Keratinocyte (primary cell): ENCODE results near the gene ANP32D. TPM values are rescaled to one million over a fixed set of nuclear protein-coding genes. Genes with fewer than 3 reads are reported as not detected.
"Not testable (repeated sequence)": the region's sequence is repeated elsewhere in the genome, so short reads cannot be mapped to it uniquely, and the experiment has no call there.

Experiments
- DNase-seq: peaks from one replicate; pipeline ENCODE4 v3.0.0-alpha.2; 2011; ENCODE audit warnings: low read depth, missing footprints, low spot score
- FAIRE-seq: peaks from 2 replicates; lab custom pipeline; 2011; peaks lifted over from hg19 to GRCh38; lab: Jason Lieb, UNC
- H2AFZ ChIP-seq: 2 replicates; pipeline ENCODE4 v1.6.0; 2012; ENCODE audit warnings: low read length, control low read depth, inconsistent platforms; ENCODE audit not compliant: control insufficient read depth
- H3K27ac ChIP-seq: 2 replicates; pipeline ENCODE4 v1.5.1; 2011; ENCODE audit warnings: low read length; ENCODE audit not compliant: control insufficient read depth, insufficient read depth
- H3K27me3 ChIP-seq: 3 replicates; pipeline ENCODE4 v1.6.0; 2011; ENCODE audit warnings: low read length; ENCODE audit not compliant: control insufficient read depth, insufficient read depth; ENCODE audit errors: extremely low read depth
- H3K36me3 ChIP-seq, 2 experiments: 2 replicates in 1 of 2; 3 replicates in 1 of 2; pipeline ENCODE4 v1.5.1; 2011; ENCODE audit warnings: low read length in 2 of 2, mild to moderate bottlenecking in 1 of 2; ENCODE audit not compliant: control insufficient read depth in 2 of 2, insufficient read depth in 2 of 2; ENCODE audit errors: extremely low read depth in 1 of 2
- H3K4me1 ChIP-seq: 3 replicates; pipeline ENCODE4 v1.5.1; 2011; ENCODE audit warnings: low read length; ENCODE audit not compliant: control insufficient read depth, insufficient read depth; ENCODE audit errors: extremely low read depth
- H3K4me2 ChIP-seq: 3 replicates; pipeline ENCODE4 v1.6.0; 2011; ENCODE audit warnings: low read depth, low read length; ENCODE audit not compliant: control insufficient read depth, insufficient read depth; ENCODE audit errors: extremely low read depth
- H3K4me3 ChIP-seq, 3 experiments: fragments of 200-600 bp in 1 of 3; sonication (generic) in 1 of 3; 2 replicates in 2 of 3; 3 replicates in 1 of 3; pipeline ENCODE4 v1.5.1; 2011 to 2016; ENCODE audit warnings: low read length in 3 of 3, mild to moderate bottlenecking in 3 of 3, control low read depth in 2 of 3, inconsistent platforms in 1 of 3, low read depth in 1 of 3, mixed read lengths in 1 of 3, mixed run types in 1 of 3, moderate library complexity in 1 of 3; ENCODE audit not compliant: control insufficient read depth in 2 of 3, insufficient read depth in 2 of 3; ENCODE audit errors: extremely low read depth in 1 of 3
- H3K79me2 ChIP-seq: 2 replicates; pipeline ENCODE4 v1.6.0; 2012; ENCODE audit warnings: low read length; ENCODE audit not compliant: control insufficient read depth, insufficient read depth
- H3K9ac ChIP-seq: 3 replicates; pipeline ENCODE4 v1.6.0; 2011; ENCODE audit warnings: low read length; ENCODE audit not compliant: control insufficient read depth, insufficient read depth; ENCODE audit errors: extremely low read depth
- H3K9me1 ChIP-seq: 3 replicates; pipeline ENCODE4 v1.6.0; 2011; ENCODE audit warnings: low read length; ENCODE audit not compliant: control insufficient read depth, insufficient read depth; ENCODE audit errors: extremely low read depth
- H3K9me3 ChIP-seq: 2 replicates; pipeline ENCODE4 v1.5.1; 2012; ENCODE audit warnings: low read depth, low read length; ENCODE audit not compliant: control insufficient read depth
- H4K20me1 ChIP-seq: 3 replicates; pipeline ENCODE4 v1.6.0; 2011; ENCODE audit warnings: low read length; ENCODE audit not compliant: control insufficient read depth, insufficient read depth; ENCODE audit errors: extremely low read depth
- EZH2 ChIP-seq: IDR thresholded peaks from one replicate; pipeline ENCODE4 v1.6.1; 2012; ENCODE audit warnings: inconsistent platforms, mild to moderate bottlenecking, low read length, moderate library complexity
- dilution Hi-C: fragments of 300-500 bp; cut with MboI; formaldehyde crosslinking; loops from one replicate; pipeline ENCODE4 v1.7.0; 2020; ENCODE audit warnings: low sequenced_read_pairs; ENCODE audit not compliant: extremely low pct_ligation_motif_present
- polyA plus RNA-seq, 5 experiments: library from polyadenylated mRNA; depleted of rRNA in 3 of 5; stranded (reverse) in 3 of 5; stranded (forward) in 1 of 5; unstranded in 1 of 5; fragments of >200 nt; gene quantifications; 1 replicate in 1 of 5; 2 replicates in 3 of 5; 3 replicates in 1 of 5; pipeline versions ENCODE4 v1.2.1 to v1.2.3, GENCODE V29; 2011 to 2012; ENCODE audit warnings: missing spikeins in 2 of 5, low read depth in 1 of 5, low replicate concordance in 1 of 5
- TF ChIP-seq, protein P1 (sequence below), 3 experiments: IDR thresholded peaks in 1 of 3; conservative IDR thresholded peaks in 1 of 3; optimal IDR thresholded peaks in 1 of 3; 2 replicates in 2 of 3; 3 replicates in 1 of 3; pipeline versions ENCODE3 to v1.5.1; 2011; ENCODE audit warnings: low read length in 3 of 3, mild to moderate bottlenecking in 3 of 3, moderate library complexity in 2 of 3, control low read depth in 1 of 3, inconsistent platforms in 1 of 3; ENCODE audit not compliant: insufficient read depth in 2 of 3; ENCODE audit errors: extremely low read depth in 1 of 3

The ANP32D gene
- polyA plus RNA-seq, 1 donor (not counting 4 experiments of a cell fraction or from before 2014, with no cell fraction given) = not detected

DNA sequence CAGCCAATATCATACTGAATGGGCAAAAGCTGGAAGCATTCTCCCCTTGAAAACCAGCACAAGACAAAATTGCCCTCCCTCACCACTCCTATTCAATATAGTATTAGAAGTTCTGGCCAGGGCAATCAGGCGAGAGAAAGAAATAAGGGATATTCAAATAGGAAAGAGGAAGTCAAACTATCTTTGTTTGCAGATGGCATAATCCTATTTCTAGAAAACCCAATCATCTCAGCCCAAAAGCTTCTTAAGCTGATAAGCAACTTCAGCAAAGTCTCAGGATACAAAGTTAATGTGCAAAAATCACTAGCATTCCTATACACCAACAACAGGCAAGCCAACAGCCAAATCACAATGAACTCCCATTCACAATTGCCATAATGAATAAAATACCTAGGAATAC, 21.0 kb upstream of the ANP32D start:
- Histone ChIP-seq H3K9me3 (no peaks in the 10 kb centered on the region), H3K4me1 (no peaks in the 10 kb centered on the region), H3K36me3 (no peaks in the 10 kb centered on the region), H3K79me2 (no peaks in the 10 kb centered on the region), H3K4me3 (no peak overlapping the region), H3K9ac (no peak overlapping the region), H3K27ac (no peak overlapping the region), H3K4me2 (no peak overlapping the region), H3K9me1 (no peaks in the 10 kb centered on the region), H2AFZ (no peak overlapping the region), H4K20me1 (no peaks in the 10 kb centered on the region), H3K27me3 (peaks cover 4% of the 10 kb centered on the region)
- dilution Hi-C loops = no loop called here
- DNase-seq (no peak), FAIRE-seq (no peak)
- TF ChIP-seq, protein P1, sequence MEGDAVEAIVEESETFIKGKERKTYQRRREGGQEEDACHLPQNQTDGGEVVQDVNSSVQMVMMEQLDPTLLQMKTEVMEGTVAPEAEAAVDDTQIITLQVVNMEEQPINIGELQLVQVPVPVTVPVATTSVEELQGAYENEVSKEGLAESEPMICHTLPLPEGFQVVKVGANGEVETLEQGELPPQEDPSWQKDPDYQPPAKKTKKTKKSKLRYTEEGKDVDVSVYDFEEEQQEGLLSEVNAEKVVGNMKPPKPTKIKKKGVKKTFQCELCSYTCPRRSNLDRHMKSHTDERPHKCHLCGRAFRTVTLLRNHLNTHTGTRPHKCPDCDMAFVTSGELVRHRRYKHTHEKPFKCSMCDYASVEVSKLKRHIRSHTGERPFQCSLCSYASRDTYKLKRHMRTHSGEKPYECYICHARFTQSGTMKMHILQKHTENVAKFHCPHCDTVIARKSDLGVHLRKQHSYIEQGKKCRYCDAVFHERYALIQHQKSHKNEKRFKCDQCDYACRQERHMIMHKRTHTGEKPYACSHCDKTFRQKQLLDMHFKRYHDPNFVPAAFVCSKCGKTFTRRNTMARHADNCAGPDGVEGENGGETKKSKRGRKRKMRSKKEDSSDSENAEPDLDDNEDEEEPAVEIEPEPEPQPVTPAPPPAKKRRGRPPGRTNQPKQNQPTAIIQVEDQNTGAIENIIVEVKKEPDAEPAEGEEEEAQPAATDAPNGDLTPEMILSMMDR (optimal IDR thresholded peaks at IDR 0.05 in 1 of 3, IDR thresholded peaks at IDR 0.05 in 1 of 3, conservative IDR thresholded peaks at IDR 0.05 in 1 of 3; ENCODE audit: extremely low read depth in 1 of 3, insufficient read depth in 2 of 3, low read length in 3 of 3) = no peak
- TF ChIP-seq EZH2 = no peak

DNA sequence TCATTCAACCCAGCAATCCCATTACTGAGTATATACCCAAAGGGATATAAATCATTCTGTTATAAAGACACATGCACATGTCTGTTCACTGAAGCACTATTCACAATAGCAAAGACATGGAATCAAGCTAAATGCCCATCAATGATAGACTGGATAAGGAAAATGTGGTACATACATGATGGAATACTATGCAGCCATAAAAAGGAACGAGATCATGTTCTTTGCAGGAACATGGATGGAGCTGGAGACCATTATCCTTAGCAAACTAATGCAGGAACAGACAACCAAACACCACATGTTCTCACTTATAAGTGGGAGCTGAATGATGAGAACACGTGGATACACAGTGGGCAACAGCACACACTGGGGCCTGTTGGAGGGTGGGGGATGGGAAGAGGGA, 19.4 kb upstream of the ANP32D start:
- DNase-seq, H4K20me1 ChIP-seq, H3K9me1 ChIP-seq, FAIRE-seq, H3K4me1 ChIP-seq, H3K36me3 ChIP-seq, H2AFZ ChIP-seq, H3K27ac ChIP-seq, H3K27me3 ChIP-seq, H3K9ac ChIP-seq, H3K9me3 ChIP-seq, H3K79me2 ChIP-seq, H3K4me2 ChIP-seq, dilution Hi-C loops, H3K4me3 ChIP-seq: not testable (repeated sequence)

DNA sequence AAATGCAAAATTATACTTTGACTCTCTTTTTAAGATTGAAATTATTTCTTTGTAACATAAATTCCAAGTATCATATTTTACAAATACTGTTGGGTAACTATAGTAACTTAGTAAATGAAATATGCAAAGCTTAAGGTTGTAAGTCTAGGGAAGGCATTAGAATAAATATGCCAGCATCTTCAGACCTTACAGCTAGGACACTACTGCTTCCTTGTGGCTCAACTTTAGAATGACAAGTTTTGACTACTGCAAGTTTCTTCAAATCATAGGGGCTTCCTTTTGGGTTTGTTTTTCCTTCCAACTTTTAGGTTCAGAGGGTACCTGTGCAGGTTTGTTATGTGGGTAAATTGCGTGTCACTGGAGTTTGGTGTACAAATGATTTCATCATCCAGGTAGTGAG, 17.7 kb upstream of the ANP32D start:
- no peaks in the 10 kb centered on the region for H3K79me2 ChIP-seq
- no peak for DNase-seq
- no peak overlapping the region for H3K9ac ChIP-seq
- H3K4me1 ChIP-seq = no peaks in the 10 kb centered on the region
- no peaks in the 10 kb centered on the region for H3K9me3 ChIP-seq
- no peaks in the 10 kb centered on the region for H4K20me1 ChIP-seq
- no peaks in the 10 kb centered on the region for H3K36me3 ChIP-seq
- H3K27ac ChIP-seq = no peak overlapping the region
- peak; percentile 43 for FAIRE-seq
- H3K4me2 ChIP-seq = no peak overlapping the region
- no peak for TF ChIP-seq EZH2
- TF ChIP-seq, protein P1 (optimal IDR thresholded peaks at IDR 0.05 in 1 of 3, IDR thresholded peaks at IDR 0.05 in 1 of 3, conservative IDR thresholded peaks at IDR 0.05 in 1 of 3; ENCODE audit: extremely low read depth in 1 of 3, insufficient read depth in 2 of 3, low read length in 3 of 3) = peak in 2 of 3 experiments; percentile 32 to 52
- no peak overlapping the region for H2AFZ ChIP-seq
- no peaks in the 10 kb centered on the region for H3K9me1 ChIP-seq
- dilution Hi-C loops = no loop called here
- peaks cover 3% of the 10 kb centered on the region for H3K27me3 ChIP-seq
- no peak overlapping the region for H3K4me3 ChIP-seq
